HG03045 (cell line): ENCODE measurements around the gene DOK3.

Experiments
- ATAC-seq: cut with Tn5 transposase; IDR thresholded peaks from one replicate; pipeline ENCODE4 v1.9.1; 2021; ENCODE audit warnings: mild to moderate bottlenecking, moderate library complexity; ENCODE audit not compliant: unreplicated experiment

The DOK3 gene

DNA sequence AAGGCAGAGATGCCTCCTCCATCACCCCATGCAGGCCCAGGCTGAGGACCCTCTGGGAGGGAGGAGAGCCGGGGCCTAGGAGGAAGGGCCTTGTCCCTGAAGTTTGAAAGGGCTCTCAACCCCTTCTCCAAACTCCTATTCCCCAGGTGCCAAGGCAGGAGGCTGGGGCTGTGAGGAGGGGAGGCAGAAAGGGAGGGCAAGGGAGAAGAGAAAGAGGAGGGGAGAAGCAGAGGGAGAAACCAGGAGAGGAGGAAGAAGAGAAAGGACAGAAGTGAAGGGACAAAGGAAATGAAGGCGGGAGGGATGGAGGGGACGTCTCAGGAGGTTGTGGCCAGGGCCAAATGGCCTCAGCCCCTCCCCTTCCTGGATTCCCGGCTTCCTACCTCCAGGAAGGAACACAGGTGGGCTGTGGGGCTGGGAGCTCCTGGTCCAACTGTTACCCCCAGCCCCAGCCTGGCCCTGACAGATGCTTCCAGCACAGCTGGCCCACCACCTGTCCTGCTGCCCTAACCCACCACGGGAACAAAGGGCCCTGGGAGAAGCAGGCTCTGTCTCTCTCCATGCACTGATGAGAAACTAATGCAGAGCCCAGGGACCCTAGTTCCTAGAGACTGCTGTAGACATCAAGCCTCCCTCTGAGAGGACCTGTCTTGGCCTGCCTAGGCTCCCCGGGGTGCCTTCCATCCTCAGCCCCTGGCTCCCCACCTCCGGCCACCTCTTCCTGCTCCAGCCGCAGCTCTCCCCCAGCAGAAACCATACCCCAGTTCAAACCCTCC, 39.7 kb downstream of the DOK3 start:
- no peak for ATAC-seq

- no peak for ATAC-seq
Measured at GRCh38 chr5:177468685-177469628, 40.7 kb downstream of the DOK3 start.

GRCh38 chr5:177468329-177468684, 41.3 kb downstream of the DOK3 start:
- ATAC-seq, result no peak

GRCh38 chr5:177467436-177467835, 42.2 kb downstream of the DOK3 start:
- ATAC-seq, result no peak

GRCh38 chr5:177466861-177467260, 42.8 kb downstream of the DOK3 start:
- no peak for ATAC-seq

DNA sequence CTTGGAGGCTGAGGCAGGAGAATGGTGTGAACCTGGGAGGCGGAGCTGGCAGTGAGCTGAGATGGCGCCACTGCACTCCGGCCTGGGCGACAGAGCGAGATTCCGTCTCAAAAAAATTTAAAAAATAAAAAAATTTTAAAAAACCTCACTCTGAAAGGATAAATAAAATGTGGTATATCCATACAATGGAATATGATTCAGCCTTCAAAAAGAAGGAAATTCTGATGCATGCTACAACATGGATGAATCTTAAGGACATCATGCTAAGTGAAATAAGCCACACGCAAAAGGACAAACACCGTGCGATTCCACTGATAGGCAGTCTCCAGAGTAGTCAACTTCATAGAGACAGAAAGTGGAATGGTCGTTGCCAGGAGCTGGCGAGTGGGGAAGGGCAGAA, 44.6 kb downstream of the DOK3 start:
- no peak for ATAC-seq

GRCh38 chr5:177462021-177462670, 47.5 kb downstream of the DOK3 start:
- no peak for ATAC-seq

DNA sequence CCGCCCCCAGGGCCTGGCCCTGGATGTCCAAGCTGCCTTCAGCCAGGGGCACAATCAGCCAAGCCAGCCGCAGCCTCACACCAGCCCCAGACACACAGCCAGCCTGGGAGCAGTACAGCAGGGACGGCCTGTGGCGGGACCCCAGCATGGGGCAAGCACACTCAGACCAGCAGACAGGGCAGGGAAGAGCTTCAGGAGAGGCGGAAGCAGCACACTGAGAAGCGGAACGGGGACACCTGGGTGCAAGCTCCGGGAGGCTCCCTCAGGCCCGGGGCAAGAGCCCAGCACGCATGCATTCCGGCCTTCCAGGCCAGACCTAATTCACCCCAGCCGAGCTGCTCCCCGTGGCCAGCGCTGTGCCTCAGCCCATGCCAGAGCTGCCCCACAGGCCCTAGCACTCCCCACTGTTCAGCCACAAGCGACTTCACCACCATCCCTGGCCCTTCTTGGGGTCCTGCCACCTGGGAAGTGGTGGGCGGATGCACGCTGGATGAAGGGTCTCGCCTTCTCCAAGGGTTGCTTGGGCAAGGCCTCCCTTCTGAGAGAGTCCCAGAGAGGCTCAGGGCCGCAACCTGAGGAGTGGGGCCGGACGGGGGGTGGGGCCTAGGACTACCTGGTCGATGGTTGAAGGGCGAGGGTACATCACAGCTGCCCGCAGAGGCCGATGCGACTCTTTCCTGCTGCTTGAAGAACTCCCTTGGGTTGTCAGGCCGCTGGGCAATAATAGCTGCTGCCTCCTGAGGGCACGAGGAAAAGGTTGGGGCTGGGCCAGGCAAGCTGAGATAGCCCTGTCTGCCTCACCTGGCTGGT, 49.6 kb downstream of the DOK3 start:
- ATAC-seq, result no peak

DNA sequence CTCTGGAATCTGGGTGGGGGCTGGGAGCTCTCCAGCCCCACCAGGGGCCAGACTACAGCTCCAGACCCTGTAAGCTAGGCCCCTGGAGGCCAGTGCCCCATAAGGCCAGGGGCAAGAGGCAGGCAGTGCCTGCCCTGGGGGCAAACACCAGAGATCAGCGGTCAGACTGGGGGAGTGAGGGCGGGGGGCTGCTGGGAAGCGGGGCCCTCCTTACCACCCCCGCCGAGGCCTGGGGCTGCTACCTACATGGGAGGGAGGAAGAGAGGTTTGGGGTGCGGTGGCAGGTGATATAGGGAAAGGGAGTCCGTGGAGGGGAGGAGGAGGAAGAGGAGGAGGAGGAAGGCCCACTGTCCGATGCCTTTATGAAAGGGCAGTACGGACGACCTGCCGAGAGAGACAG, 50.3 kb downstream of the DOK3 start:
- ATAC-seq, result no peak

DNA sequence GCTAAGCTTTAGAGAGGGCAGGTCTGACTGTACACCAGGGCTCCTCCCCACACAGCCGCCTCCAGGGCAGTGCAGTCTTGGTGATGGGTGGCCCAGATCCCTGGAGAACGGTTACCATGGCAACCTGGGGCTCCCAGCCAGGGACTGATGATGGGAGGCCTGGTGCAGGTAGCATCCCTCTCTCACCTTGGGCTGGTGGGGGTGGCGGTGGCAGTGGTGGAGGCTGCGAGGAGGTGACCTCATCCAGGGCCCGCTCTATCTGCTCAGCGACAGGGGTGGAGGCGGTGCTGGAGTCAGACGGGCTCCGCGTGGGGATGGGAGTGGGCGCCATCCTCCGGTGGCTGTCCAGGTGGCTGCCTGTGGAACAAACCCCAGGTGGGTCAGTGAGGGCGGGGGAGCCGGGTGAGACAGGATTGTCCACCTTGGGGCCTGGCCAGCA, 50.7 kb downstream of the DOK3 start:
- no peak for ATAC-seq

- ATAC-seq, result no peak
Measured at GRCh38 chr5:177457852-177458681, 51.6 kb downstream of the DOK3 start.

- peak; percentile 27 for ATAC-seq
Measured at GRCh38 chr5:177456976-177457851, 52.4 kb downstream of the DOK3 start.

GRCh38 chr5:177456591-177456964, 53.0 kb downstream of the DOK3 start:
- no peak for ATAC-seq

DNA sequence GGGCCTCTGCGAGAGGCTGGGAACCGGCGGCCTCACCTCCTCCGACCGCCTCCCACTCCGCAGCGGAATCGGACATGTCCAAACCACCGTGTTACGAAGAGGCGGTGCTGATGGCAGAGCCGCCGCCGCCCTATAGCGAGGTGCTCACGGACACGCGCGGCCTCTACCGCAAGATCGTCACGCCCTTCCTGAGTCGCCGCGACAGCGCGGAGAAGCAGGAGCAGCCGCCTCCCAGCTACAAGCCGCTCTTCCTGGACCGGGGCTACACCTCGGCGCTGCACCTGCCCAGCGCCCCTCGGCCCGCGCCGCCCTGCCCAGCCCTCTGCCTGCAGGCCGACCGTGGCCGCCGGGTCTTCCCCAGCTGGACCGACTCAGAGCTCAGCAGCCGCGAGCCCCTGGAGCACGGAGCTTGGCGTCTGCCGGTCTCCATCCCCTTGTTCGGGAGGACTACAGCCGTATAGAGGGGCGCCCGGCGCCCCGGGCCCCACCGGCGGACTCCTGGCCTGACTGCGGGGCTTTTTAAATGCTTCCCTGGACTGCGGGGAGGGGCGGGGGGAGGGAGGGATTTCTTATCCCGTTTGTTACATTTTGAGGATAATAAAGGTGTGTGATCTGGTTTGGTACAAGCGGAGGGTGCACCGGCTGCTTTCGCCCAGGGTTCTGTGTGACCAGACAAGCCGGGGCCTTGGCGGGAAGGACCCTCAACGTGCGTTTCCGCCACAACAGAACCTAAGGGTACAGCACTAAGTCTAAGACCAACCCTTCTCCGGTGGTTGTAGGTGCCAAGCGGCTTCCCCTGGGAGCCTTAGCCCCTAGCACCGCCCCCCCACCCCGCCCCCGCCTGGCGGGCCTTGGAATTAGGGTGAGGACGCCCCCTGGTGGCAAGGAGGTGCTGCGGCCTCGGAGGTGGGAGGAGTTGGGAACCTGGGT, 53.7 kb downstream of the DOK3 start:
- peak; percentile 17 for ATAC-seq

DNA sequence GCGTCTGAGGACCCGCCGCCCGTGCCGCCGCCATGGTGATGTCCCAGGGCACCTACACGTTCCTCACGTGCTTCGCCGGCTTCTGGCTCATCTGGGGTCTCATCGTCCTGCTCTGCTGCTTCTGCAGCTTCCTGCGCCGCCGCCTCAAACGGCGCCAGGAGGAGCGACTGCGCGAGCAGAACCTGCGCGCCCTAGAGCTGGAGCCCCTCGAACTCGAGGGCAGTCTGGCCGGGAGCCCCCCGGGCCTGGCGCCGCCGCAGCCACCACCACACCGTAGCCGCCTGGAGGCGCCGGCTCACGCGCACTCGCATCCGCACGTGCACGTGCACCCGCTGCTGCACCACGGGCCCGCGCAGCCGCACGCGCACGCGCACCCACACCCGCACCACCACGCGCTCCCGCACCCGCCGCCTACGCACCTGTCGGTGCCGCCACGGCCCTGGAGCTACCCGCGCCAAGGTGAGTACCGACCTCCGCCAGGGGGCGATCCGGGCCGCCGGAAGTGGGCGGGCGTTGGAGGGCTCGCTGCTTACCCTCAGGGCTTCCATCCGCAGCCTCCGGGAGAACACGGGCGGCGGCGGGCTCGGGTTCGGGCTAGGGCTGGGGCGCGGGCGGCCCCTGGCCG, 54.5 kb downstream of the DOK3 start:
- peak; percentile 52 for ATAC-seq

GRCh38 chr5:177454397-177455035, 55.1 kb downstream of the DOK3 start:
- ATAC-seq, result peak; percentile 48

GRCh38 chr5:177453852-177454396, 55.7 kb downstream of the DOK3 start:
- peak; percentile 2 for ATAC-seq
